Breast epithelium (tissue), 4 donors: ENCODE measurements around the gene RAP1GAP2. TPM values are rescaled to one million over a fixed set of nuclear protein-coding genes. Genes with fewer than 3 reads are reported as not detected.

Source experiments
- DNase-seq, 2 donors: peaks; one replicate each; pipeline ENCODE4 v3.0.0-alpha.2; 2019; ENCODE audit warnings: low spot score in 2 of 2
- H3K27ac ChIP-seq, 2 donors: fragments of 200-600 bp; sonication (generic) in 1 of 2; one replicate each; pipeline ENCODE4 v1.5.1; 2016 to 2019; ENCODE audit warnings: mild to moderate bottlenecking in 1 of 2
- H3K27me3 ChIP-seq, 2 donors: fragments of 200-600 bp; sonication (generic) in 1 of 2; one replicate each; pipeline versions ENCODE4 v1.5.1 to v1.6.0; 2017 to 2019; ENCODE audit warnings: control low read depth in 1 of 2, mild to moderate bottlenecking in 1 of 2
- H3K36me3 ChIP-seq: fragments of 200-600 bp; one replicate; pipeline ENCODE4 v1.5.1; 2019
- H3K4me1 ChIP-seq, 2 donors: fragments of 200-600 bp; sonication (generic); one replicate each; pipeline ENCODE4 v1.5.1; 2016 to 2019; ENCODE audit warnings: control low read depth in 1 of 2
- H3K4me3 ChIP-seq, 3 donors: fragments of 200-600 bp; sonication (generic); 1 replicate in 2 of 3; 2 replicates in 1 of 3; pipeline ENCODE4 v1.5.1; 2016 to 2019; ENCODE audit warnings: mild to moderate bottlenecking in 3 of 3, moderate library complexity in 2 of 3
- H3K9me3 ChIP-seq, 2 donors: fragments of 200-600 bp; sonication (generic) in 1 of 2; one replicate each; pipeline ENCODE4 v1.5.1; 2016 to 2019; ENCODE audit warnings: control low read depth in 1 of 2
- POLR2A ChIP-seq: fragments of 450-650 bp; IDR thresholded peaks from one replicate; pipeline ENCODE4 v1.6.1; 2016; ENCODE audit warnings: antibody characterized with exemption, mild to moderate bottlenecking, moderate library complexity
- POLR2AphosphoS5 ChIP-seq, 3 donors: sonication (generic); formaldehyde crosslinking; IDR thresholded peaks; one replicate each; pipeline ENCODE4 v1.6.1; 2017; ENCODE audit warnings: antibody characterized with exemption in 3 of 3
- intact Hi-C: fragments of 100-400 bp; cut with DNase I; formaldehyde crosslinking; loops from one replicate; pipeline ENCODE4 v1.15.1; 2023; ENCODE audit warnings: low total_unique reads
- total RNA-seq, 3 donors: library from RNA; depleted of rRNA; stranded (reverse); fragments of >200 nt; gene quantifications; one replicate each; pipeline ENCODE4 v1.1.0, GENCODE V29; 2016
- TF ChIP-seq, protein P1 (sequence below), 3 donors: fragments of 450-650 bp; IDR thresholded peaks; one replicate each; pipeline ENCODE4 v1.5.1; 2016 to 2017; ENCODE audit warnings: antibody characterized with exemption in 3 of 3, mild to moderate bottlenecking in 3 of 3, moderate library complexity in 3 of 3

Gene RAP1GAP2
- total RNA-seq, 3 donors from 2014 or later = 5.3 to 23.4 (median 10.8) TPM

DNA sequence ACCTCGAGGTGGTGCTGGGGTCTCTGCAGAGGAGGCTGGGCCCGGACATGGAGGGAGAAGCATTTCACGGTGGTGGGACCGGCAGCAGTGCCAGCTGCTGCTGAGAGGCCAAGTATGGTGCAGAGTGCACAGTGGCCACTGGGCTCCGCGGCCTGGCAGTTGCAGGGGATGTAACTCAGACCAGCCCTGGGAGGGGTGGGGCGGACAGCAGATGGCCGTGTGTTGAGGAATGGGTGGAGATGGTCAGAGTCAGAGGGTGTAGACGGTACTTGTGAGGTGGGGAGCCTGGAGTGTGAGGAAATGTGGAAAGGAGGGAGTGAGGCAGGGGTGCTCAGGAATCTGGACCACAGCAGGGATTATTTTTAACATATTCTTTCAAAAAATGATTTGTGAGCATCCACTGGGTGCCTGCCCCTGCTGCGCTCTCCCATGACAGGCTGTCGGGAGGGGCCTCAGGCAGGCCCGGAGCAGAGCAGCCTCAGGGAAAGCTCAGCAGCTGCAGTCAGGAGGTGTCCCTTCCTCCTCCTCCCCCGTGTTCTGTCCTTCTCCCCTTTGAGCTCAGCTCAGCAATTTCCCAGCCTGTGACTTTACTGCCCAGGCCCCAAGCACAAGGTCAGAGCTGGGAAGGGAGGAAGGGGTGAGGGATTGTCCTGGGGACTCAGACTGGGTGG, 113.1 kb downstream of the RAP1GAP2 start:
- intact Hi-C loops = no loop called here
- no peaks in the 10 kb centered on the region for H3K4me1 ChIP-seq
- no peaks in the 10 kb centered on the region for H3K36me3 ChIP-seq
- no peak overlapping the region for H3K27ac ChIP-seq
- DNase-seq = no peak
- H3K27me3 ChIP-seq = no peaks in the 10 kb centered on the region
- H3K4me3 ChIP-seq = no peak overlapping the region
- TF ChIP-seq, protein P1, sequence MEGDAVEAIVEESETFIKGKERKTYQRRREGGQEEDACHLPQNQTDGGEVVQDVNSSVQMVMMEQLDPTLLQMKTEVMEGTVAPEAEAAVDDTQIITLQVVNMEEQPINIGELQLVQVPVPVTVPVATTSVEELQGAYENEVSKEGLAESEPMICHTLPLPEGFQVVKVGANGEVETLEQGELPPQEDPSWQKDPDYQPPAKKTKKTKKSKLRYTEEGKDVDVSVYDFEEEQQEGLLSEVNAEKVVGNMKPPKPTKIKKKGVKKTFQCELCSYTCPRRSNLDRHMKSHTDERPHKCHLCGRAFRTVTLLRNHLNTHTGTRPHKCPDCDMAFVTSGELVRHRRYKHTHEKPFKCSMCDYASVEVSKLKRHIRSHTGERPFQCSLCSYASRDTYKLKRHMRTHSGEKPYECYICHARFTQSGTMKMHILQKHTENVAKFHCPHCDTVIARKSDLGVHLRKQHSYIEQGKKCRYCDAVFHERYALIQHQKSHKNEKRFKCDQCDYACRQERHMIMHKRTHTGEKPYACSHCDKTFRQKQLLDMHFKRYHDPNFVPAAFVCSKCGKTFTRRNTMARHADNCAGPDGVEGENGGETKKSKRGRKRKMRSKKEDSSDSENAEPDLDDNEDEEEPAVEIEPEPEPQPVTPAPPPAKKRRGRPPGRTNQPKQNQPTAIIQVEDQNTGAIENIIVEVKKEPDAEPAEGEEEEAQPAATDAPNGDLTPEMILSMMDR (IDR thresholded peaks at IDR 0.05) = no peak
- no peak for TF ChIP-seq POLR2A
- TF ChIP-seq POLR2AphosphoS5 (IDR thresholded peaks at IDR 0.05) = no peak
- H3K9me3 ChIP-seq = no peaks in the 10 kb centered on the region

DNA sequence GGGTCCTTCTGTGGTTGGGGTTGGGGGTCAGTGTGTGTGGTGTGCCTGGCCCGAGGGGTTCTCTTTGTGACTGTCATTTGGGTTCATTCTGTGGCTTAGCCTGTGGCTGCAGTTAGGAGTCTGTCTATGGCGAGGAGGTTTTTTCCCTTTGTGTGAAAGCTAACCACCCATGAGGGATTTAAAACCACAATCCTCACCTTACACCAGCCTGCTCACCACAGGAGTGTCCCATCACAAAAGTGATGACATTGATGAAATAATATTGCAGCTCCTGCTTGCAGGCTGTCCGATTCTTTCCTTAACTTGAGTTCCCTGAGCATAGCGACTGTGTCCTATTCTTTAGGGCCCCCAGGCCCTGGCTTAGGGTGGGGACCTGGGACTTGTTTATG, 113.6 kb downstream of the RAP1GAP2 start:
- no peak for DNase-seq
- Histone ChIP-seq H3K4me1 (no peaks in the 10 kb centered on the region), H3K27me3 (no peaks in the 10 kb centered on the region), H3K9me3 (no peaks in the 10 kb centered on the region), H3K4me3 (no peak overlapping the region), H3K27ac (no peak overlapping the region), H3K36me3 (no peaks in the 10 kb centered on the region)
- intact Hi-C loops = no loop called here
- TF ChIP-seq, protein P1 (IDR thresholded peaks at IDR 0.05) = no peak
- no peak for TF ChIP-seq POLR2A
- TF ChIP-seq POLR2AphosphoS5 (IDR thresholded peaks at IDR 0.05) = no peak

DNA sequence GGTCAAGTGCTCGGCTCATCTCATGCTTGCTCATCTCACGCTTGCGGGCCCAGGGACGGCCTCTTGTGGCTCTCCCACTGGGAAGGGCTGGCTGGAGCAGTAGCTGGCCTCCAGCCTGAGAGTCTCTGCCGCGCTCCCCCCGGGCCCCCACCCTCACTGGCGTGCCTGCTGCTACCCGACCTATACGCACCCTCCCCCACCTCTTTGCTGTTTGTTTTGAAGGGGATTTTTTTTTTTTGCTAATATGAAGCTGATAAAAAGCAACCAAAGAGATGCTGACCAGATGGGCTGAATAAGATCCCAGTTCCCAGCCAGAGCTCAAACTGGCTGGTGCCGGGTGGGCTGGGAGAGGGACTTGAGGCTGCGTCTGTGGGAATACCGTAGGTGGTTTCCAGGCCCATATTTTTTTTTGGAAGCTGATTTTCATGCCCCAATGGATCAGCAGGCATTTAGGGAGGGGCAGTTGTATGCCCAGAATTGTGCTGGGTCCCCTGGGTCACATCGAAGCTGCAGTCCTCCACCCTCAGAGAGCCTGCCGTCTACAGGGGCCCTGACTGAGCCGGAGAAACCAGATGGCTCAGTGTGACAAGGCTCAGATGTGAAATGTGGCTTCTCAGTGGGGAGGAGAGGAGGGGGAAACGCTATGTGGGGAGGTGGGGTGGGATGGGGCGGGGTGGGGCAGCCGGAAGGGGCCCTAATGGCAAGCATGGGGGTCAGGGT, 115.0 kb downstream of the RAP1GAP2 start:
- Histone ChIP-seq H3K4me1 (no peaks in the 10 kb centered on the region), H3K27ac (no peak overlapping the region), H3K27me3 (no peaks in the 10 kb centered on the region), H3K9me3 (no peaks in the 10 kb centered on the region), H3K36me3 (no peaks in the 10 kb centered on the region), H3K4me3 (no peak overlapping the region)
- intact Hi-C loops = no loop called here
- TF ChIP-seq, protein P1 (IDR thresholded peaks at IDR 0.05) = no peak
- no peak for TF ChIP-seq POLR2A
- TF ChIP-seq POLR2AphosphoS5 (IDR thresholded peaks at IDR 0.05) = no peak
- DNase-seq = no peak

DNA sequence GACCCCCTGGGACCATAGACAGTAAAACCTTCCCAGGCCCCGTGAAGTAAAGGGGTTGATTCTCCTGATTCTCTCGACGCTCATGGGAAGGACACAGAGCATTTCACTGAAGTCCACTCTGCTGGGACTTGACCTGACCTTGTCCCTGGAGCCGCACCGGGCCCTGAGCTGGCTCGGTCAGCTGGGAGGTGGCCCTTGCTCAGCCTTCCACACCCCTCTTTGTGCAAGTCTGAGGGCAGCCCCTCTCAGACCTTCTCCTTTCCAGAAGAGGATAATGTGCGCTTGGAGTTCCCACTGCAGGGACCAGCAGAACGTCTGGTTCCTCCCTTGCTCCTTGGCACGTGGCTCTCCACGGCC, 115.5 kb downstream of the RAP1GAP2 start:
- DNase-seq = no peak
- no peak overlapping the region for H3K4me3 ChIP-seq
- TF ChIP-seq, protein P1 (IDR thresholded peaks at IDR 0.05) = no peak
- TF ChIP-seq POLR2AphosphoS5 (IDR thresholded peaks at IDR 0.05) (no peak), POLR2A (no peak)
- no peaks in the 10 kb centered on the region for H3K4me1 ChIP-seq
- no peaks in the 10 kb centered on the region for H3K36me3 ChIP-seq
- no peaks in the 10 kb centered on the region for H3K9me3 ChIP-seq
- intact Hi-C loops = no loop called here
- H3K27ac ChIP-seq = no peak overlapping the region
- H3K27me3 ChIP-seq = no peaks in the 10 kb centered on the region

DNA sequence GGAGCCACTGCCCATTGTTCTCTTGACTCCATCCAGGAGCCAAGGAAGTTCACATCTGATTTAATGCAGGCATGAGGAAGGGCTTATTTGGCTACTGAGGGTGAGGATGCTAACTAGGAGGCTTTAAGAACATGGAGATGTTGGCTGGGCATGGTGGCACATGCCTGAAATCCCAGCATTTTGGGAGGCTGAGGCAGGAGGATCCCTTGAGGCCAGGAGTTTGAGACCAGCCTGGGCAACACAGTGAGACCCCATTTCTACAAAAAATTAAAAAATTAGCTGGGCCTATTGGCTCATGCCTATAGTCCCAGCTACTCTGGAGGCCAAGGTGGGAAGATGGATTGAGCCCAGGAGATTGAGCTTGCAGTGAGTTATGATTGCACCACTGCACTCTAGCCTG, 116.5 kb downstream of the RAP1GAP2 start:
- no peak overlapping the region for H3K4me3 ChIP-seq
- no peaks in the 10 kb centered on the region for H3K27me3 ChIP-seq
- no peaks in the 10 kb centered on the region for H3K36me3 ChIP-seq
- no peaks in the 10 kb centered on the region for H3K4me1 ChIP-seq
- intact Hi-C loops = no loop called here
- H3K9me3 ChIP-seq = no peaks in the 10 kb centered on the region
- TF ChIP-seq, protein P1 (IDR thresholded peaks at IDR 0.05) = no peak
- TF ChIP-seq POLR2A = no peak
- no peak for TF ChIP-seq POLR2AphosphoS5 (IDR thresholded peaks at IDR 0.05)
- H3K27ac ChIP-seq = no peak overlapping the region
- no peak for DNase-seq
